ENCODE data around the gene LSM14A. TPM values are rescaled to one million over a fixed set of nuclear protein-coding genes. Genes with fewer than 3 reads are reported as not detected.

The LSM14A gene
- total and polyA plus RNA-seq, 2 of the 13 experiments (the other 11 are each of a cell fraction or from before 2014, with no cell fraction given): 77.0 to 83.6 TPM

DNA sequence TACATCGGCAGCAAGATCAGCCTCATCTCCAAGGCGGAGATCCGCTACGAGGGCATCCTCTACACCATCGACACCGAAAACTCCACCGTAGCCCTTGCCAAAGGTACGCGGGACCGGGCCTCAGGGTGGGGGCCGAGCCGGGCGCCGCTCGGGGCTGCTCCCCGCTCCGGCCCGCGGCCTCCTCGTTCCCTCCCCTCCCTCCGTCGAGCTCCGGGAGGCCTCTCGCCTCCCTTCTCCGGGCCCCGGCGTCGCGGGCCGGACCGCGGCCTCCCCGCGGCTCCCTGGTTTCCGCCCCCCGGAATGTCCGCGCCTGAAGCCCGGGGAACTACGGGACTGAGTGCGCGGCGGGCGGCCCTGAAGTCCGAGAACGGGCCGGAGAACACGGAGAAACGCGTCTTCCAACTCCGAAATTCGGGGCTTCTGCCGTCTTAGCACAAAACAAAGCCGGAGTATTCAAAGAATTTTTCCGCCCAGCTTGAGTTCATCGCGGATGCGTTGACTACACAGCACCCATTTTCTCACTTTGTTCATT lies 423 bp downstream of the LSM14A start (continued):
- TF ChIP-seq, protein P1, sequence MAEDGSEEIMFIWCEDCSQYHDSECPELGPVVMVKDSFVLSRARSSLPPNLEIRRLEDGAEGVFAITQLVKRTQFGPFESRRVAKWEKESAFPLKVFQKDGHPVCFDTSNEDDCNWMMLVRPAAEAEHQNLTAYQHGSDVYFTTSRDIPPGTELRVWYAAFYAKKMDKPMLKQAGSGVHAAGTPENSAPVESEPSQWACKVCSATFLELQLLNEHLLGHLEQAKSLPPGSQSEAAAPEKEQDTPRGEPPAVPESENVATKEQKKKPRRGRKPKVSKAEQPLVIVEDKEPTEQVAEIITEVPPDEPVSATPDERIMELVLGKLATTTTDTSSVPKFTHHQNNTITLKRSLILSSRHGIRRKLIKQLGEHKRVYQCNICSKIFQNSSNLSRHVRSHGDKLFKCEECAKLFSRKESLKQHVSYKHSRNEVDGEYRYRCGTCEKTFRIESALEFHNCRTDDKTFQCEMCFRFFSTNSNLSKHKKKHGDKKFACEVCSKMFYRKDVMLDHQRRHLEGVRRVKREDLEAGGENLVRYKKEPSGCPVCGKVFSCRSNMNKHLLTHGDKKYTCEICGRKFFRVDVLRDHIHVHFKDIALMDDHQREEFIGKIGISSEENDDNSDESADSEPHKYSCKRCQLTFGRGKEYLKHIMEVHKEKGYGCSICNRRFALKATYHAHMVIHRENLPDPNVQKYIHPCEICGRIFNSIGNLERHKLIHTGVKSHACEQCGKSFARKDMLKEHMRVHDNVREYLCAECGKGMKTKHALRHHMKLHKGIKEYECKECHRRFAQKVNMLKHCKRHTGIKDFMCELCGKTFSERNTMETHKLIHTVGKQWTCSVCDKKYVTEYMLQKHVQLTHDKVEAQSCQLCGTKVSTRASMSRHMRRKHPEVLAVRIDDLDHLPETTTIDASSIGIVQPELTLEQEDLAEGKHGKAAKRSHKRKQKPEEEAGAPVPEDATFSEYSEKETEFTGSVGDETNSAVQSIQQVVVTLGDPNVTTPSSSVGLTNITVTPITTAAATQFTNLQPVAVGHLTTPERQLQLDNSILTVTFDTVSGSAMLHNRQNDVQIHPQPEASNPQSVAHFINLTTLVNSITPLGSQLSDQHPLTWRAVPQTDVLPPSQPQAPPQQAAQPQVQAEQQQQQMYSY (CRISPR knock-in tag; IDR thresholded peaks at IDR 0.05): no peak
- TF ChIP-seq, protein P2, sequence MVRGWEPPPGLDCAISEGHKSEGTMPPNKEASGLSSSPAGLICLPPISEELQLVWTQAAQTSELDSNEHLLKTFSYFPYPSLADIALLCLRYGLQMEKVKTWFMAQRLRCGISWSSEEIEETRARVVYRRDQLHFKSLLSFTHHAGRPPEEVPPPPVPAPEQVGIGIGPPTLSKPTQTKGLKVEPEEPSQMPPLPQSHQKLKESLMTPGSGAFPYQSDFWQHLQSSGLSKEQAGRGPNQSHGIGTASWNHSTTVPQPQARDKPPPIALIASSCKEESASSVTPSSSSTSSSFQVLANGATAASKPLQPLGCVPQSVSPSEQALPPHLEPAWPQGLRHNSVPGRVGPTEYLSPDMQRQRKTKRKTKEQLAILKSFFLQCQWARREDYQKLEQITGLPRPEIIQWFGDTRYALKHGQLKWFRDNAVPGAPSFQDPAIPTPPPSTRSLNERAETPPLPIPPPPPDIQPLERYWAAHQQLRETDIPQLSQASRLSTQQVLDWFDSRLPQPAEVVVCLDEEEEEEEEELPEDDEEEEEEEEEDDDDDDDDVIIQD (CRISPR knock-in tag; IDR thresholded peaks at IDR 0.05; ENCODE audit: low read depth): no peak
- TF ChIP-seq, protein P3, sequence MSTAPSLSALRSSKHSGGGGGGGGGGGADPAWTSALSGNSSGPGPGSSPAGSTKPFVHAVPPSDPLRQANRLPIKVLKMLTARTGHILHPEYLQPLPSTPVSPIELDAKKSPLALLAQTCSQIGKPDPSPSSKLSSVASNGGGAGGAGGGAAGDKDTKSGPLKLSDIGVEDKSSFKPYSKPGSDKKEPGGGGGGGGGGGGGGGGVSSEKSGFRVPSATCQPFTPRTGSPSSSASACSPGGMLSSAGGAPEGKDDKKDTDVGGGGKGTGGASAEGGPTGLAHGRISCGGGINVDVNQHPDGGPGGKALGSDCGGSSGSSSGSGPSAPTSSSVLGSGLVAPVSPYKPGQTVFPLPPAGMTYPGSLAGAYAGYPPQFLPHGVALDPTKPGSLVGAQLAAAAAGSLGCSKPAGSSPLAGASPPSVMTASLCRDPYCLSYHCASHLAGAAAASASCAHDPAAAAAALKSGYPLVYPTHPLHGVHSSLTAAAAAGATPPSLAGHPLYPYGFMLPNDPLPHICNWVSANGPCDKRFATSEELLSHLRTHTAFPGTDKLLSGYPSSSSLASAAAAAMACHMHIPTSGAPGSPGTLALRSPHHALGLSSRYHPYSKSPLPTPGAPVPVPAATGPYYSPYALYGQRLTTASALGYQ (CRISPR knock-in tag; IDR thresholded peaks at IDR 0.05): no peak
- no peak for TF ChIP-seq DPF2 (CRISPR knock-in tag; IDR thresholded peaks at IDR 0.05; ENCODE audit: borderline replicate concordance, low read depth)
- TF ChIP-seq ZNF543 (CRISPR knock-in tag; IDR thresholded peaks at IDR 0.05): no peak
- TF ChIP-seq ZNF75D (CRISPR knock-in tag; IDR thresholded peaks at IDR 0.05; ENCODE audit: borderline replicate concordance): no peak
- TF ChIP-seq, protein P4, sequence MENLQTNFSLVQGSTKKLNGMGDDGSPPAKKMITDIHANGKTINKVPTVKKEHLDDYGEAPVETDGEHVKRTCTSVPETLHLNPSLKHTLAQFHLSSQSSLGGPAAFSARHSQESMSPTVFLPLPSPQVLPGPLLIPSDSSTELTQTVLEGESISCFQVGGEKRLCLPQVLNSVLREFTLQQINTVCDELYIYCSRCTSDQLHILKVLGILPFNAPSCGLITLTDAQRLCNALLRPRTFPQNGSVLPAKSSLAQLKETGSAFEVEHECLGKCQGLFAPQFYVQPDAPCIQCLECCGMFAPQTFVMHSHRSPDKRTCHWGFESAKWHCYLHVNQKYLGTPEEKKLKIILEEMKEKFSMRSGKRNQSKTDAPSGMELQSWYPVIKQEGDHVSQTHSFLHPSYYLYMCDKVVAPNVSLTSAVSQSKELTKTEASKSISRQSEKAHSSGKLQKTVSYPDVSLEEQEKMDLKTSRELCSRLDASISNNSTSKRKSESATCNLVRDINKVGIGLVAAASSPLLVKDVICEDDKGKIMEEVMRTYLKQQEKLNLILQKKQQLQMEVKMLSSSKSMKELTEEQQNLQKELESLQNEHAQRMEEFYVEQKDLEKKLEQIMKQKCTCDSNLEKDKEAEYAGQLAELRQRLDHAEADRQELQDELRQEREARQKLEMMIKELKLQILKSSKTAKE (CRISPR knock-in tag; IDR thresholded peaks at IDR 0.05; ENCODE audit: borderline replicate concordance): no peak
- TF ChIP-seq MAFG (CRISPR knock-in tag; IDR thresholded peaks at IDR 0.05): no peak
- TF ChIP-seq, protein P5, sequence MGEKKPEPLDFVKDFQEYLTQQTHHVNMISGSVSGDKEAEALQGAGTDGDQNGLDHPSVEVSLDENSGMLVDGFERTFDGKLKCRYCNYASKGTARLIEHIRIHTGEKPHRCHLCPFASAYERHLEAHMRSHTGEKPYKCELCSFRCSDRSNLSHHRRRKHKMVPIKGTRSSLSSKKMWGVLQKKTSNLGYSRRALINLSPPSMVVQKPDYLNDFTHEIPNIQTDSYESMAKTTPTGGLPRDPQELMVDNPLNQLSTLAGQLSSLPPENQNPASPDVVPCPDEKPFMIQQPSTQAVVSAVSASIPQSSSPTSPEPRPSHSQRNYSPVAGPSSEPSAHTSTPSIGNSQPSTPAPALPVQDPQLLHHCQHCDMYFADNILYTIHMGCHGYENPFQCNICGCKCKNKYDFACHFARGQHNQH (CRISPR knock-in tag; IDR thresholded peaks at IDR 0.05): no peak
- TF ChIP-seq, protein P6, sequence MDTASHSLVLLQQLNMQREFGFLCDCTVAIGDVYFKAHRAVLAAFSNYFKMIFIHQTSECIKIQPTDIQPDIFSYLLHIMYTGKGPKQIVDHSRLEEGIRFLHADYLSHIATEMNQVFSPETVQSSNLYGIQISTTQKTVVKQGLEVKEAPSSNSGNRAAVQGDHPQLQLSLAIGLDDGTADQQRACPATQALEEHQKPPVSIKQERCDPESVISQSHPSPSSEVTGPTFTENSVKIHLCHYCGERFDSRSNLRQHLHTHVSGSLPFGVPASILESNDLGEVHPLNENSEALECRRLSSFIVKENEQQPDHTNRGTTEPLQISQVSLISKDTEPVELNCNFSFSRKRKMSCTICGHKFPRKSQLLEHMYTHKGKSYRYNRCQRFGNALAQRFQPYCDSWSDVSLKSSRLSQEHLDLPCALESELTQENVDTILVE (CRISPR knock-in tag; IDR thresholded peaks at IDR 0.05): no peak; the same call in 1 of the 2 replicates
- TF ChIP-seq KDM5B (CRISPR knock-in tag; IDR thresholded peaks at IDR 0.05; ENCODE audit: borderline replicate concordance): no peak; the same call in 1 of the 2 replicates
- TF ChIP-seq HCFC1 (IDR thresholded peaks at IDR 0.05; ENCODE audit: low read depth, low read length): no peak
- no peak for TF ChIP-seq U2AF2 (IDR thresholded peaks at IDR 0.05; ENCODE audit: low read depth, low read length)
- TF ChIP-seq SIX1 (CRISPR knock-in tag; IDR thresholded peaks at IDR 0.05; ENCODE audit: borderline replicate concordance): no peak
- TF ChIP-seq PRPF4 (IDR thresholded peaks at IDR 0.05; ENCODE audit: low read depth, low read length, poor library complexity, severe bottlenecking): no peak
- no peak for TF ChIP-seq HNF4G (IDR thresholded peaks at IDR 0.05; ENCODE audit: borderline replicate concordance, low read depth, low read length)
- TF ChIP-seq HNF4G (CRISPR knock-in tag; IDR thresholded peaks at IDR 0.05; ENCODE audit: borderline replicate concordance, low read depth): no peak
- TF ChIP-seq IRF2 (CRISPR knock-in tag; IDR thresholded peaks at IDR 0.05): no peak
